RPMI7951 (cell line): ENCODE measurements around the gene MPV17L2. TPM values are rescaled to one million over a fixed set of nuclear protein-coding genes. Genes with fewer than 3 reads are reported as not detected.

Source experiments
- DNase-seq: peaks from one replicate; pipeline ENCODE4 v3.0.0-alpha.2; 2012; ENCODE audit warnings: low read depth
- total RNA-seq: library from RNA; depleted of rRNA; stranded (reverse); fragments of >200 nt; shearing (Covaris generic); gene quantifications from 2 replicates; pipeline ENCODE4 v1.2.3, GENCODE V29; 2014

The MPV17L2 gene
- total RNA-seq, 1 experiment from 2014 or later: 18.6 TPM

DNA sequence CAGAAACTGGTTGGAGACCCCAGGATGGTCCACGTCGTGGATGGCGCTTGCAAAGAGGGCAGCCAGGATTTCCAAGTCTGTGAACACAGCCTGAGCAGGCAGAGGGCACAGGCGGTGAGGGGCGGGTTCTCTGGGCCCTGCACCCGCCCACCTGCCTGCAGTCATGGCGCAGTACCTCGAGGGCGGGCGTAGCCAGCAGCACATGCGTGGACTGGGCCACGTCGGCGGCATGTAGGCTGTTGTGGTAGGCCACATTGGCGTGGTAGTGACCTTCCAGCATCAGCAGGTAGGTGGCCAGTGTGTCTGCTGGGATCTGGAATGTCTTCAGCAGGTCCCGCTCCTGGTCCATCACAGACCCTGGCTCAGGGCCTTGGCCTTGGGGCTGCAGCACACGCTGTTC is 25.1 kb downstream of the MPV17L2 start:
- DNase-seq: no peak

- no peak for DNase-seq
Observed at GRCh38 chr19:18218600-18218999, 25.6 kb downstream of the MPV17L2 start.

- DNase-seq: no peak
Observed at GRCh38 chr19:18219911-18220631, 27.1 kb downstream of the MPV17L2 start.

GRCh38 chr19:18220632-18221275 is 27.7 kb downstream of the MPV17L2 start:
- no peak for DNase-seq

DNA sequence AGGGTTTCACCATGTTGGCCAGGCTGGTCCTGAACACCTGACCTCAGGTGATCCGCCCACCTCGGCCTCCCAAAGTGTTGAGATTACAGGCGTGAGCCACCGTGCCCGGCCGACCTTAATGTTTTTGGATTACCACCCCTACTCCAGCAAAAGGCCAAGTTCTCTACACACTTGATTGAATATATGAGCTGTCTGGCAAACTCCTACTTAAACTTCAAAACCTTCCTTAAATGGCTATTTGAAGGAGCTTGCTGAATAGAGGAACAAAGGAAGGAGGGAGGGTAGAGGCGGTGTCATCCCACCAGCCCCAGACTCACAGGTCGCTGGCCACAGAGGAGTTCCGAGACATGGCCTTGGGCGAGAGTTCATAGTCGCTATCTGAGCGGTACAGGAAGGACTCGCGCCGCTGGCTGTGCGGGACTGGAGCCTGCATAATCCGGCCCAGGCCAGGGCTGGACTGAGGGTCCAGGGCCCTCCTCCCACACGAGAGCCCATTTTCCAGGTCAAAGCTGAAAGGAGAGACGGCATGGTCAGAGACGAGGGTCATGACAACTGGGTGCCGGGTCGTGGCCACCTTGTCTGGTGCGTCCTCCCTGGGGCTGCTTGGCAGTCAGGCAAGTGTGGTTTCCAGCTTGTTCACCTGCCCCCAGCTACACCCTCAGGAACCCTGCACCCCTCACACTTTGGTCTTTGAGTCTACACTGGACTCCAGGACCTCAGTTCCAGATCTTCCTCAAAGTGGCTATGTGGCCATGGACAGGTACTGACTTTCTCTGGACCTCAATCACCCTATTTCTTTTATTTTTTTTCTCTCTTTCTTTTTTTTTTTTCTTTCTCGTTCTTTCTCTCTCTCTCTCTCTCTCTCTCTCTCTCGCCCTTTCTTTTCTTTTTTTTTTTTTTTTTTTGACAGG is 29.1 kb downstream of the MPV17L2 start:
- DNase-seq: no peak

- DNase-seq: no peak
Observed at GRCh38 chr19:18223860-18224524, 31.0 kb downstream of the MPV17L2 start.

GRCh38 chr19:18224525-18225354 is 31.7 kb downstream of the MPV17L2 start:
- DNase-seq: peak; percentile 96

GRCh38 chr19:18225355-18225701 is 32.3 kb downstream of the MPV17L2 start:
- no peak for DNase-seq

- DNase-seq: peak; percentile 49
Observed at GRCh38 chr19:18225702-18226468, 32.9 kb downstream of the MPV17L2 start, which contains the start of gene PDE4C. Gene PDE4C, minus strand, starts transcription at chr19:18226438. Its CDS starts 23 bp downstream, at chr19:18226415.

- DNase-seq: no peak
Observed at GRCh38 chr19:18226956-18227780, 34.1 kb downstream of the MPV17L2 start.

DNA sequence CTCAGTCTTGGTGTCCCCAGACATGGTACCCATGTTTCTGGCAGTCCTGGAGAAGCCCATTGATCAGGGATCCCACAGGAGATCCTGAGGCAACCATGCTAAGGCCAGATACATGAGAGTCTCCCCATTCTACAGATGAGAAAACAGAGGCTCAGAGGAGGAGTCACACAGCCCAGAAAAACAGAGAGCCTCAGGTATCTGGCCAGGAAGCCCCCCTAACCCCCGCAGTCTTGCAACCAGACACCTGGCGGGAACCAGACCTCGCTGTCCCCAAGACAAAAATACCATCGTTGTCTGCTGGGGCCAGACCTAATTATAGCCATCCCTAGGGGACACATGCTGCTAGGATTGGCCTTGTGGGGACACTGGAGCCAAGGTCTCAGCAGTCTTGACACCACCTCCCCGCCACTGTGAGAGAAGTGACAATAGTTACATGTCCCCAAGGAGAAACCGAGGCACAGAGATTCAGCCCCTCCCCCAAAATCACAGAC is 34.8 kb downstream of the MPV17L2 start:
- DNase-seq: no peak

- DNase-seq: no peak
Observed at GRCh38 chr19:18229474-18229873, 36.5 kb downstream of the MPV17L2 start.

- no peak for DNase-seq
Observed at GRCh38 chr19:18229915-18230314, 36.9 kb downstream of the MPV17L2 start.

DNA sequence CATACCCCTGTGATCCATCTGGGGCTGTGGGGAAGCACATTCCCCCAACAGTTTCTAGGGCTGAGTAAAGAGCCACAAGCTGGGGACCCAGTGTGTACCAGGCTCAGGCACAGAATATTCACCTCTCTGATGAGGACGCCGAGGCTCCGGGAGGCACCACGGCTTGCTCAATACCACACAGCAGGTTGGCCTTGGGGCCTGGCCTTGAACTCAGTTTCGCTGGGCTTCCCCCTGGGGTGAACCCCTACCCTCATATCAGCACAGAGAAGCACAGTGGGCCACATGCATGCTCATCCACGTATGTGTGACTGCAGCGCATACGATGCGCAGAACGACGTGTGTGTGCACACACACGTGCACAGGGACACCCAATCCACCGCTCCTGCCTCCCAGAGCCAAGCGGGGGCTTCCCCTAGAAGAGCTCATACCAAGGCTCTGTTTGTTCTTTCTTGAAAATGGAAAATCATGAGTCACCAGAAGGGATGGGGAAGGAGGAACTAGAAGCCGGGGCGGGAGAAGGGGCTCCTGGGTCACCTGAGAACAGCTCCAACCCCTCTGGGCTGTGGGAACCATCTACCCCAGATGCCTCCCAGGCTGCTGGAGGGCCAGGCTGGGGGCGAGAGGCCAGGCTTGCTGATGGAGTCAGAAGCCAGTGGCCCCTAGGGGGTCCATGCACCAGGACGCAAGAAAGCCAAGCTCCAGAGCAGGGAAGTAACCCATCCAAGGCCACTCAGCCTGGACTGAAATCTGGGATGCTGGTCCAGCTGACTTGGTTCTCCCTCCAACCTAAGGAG is 38.1 kb downstream of the MPV17L2 start:
- DNase-seq: no peak

DNA sequence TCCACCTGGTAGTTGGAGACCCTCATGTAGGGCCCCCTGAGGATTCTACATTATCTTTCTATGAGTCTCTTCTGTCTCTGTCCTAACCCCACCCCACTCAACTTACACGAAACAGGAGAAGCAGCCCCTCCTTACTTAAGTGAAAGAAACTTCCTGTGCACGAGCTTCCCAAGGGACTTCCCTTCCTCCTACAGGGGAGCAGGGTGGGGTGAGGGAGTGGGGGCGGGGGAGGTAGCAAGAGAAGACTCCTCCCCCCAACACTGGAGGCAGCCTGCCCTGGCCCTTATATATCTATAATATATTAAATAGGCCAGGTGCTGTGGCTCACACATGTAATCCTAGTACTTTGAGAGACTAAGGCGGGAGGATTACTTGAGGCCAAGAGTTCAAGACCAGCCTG is 38.8 kb downstream of the MPV17L2 start:
- no peak for DNase-seq

- no peak for DNase-seq
Observed at GRCh38 chr19:18232540-18233223, 39.7 kb downstream of the MPV17L2 start.

DNA sequence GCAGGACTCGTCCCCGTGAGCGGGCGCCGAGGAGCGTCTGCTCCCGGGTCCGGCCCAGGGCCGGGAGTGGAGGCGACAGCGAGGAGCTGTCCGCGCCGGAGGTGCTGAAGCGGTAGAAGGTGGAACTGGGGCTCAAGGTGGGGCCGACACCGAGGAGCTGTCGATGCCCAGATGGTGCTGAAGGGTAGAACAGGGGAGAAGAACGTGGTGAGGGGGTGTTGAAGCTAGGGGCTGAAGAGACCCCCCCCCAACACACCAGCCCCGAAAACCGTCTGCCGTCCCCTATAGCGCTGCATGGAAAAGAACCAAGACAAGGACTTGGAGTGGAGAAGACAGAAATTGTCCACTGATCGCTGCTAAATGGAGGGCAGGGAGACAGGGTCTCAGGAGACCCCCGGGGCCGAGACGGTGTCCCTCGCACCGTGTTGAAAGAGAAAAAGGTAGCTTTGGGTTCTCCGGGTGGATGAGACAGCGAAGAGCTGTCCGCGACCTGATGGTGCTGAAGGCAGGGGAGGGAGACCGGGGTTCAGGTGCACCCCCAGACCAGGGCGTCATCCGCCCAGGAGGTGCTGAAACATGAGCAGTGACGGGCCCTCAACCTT is 40.3 kb downstream of the MPV17L2 start:
- peak; percentile 55 for DNase-seq
